WTC11 (cell line): ENCODE results near the gene PAK5. TPM values are rescaled to one million over a fixed set of nuclear protein-coding genes. Genes with fewer than 3 reads are reported as not detected.
A peak's percentile ranks its signal among the peaks of the same experiment; 100 is the strongest.

Experiments
- ATAC-seq: fragments of 200-7000 bp; cut with Tn5 transposase; 2 replicates; pipeline ENCODE4 v1.10.0; 2021; ENCODE audit warnings: mild to moderate bottlenecking, moderate library complexity
- CTCF ChIA-PET: fragments of 300-600 bp; sonication (Branson Sonifier 250); formaldehyde crosslinking; loops from one replicate; lab custom pipeline; 2021; ENCODE audit warnings: antibody characterized with exemption; lab: Charles Lee
- POLR2A ChIA-PET: fragments of 350-600 bp; sonication (Branson Sonifier 250); formaldehyde crosslinking; loops from one replicate; lab custom pipeline; 2021; ENCODE audit warnings: antibody characterized with exemption; lab: Charles Lee
- DNase-seq: peaks from one replicate; pipeline ENCODE4 v3.0.0; 2021; ENCODE audit warnings: low spot score
- H3K27ac Mint-ChIP-seq: 2 replicates; pipeline ENCODE4 v1.8.0; 2021; ENCODE audit warnings: mixed read lengths
- H3K27me3 Mint-ChIP-seq: 2 replicates; pipeline ENCODE4 v1.8.0; 2021; ENCODE audit warnings: low read depth, mild to moderate bottlenecking, moderate library complexity, mixed read lengths
- H3K36me3 Mint-ChIP-seq: 2 replicates; pipeline ENCODE4 v1.8.0; 2021; ENCODE audit warnings: mixed read lengths
- H3K4me1 Mint-ChIP-seq: 2 replicates; pipeline ENCODE4 v1.8.0; 2022; ENCODE audit warnings: mixed read lengths
- H3K4me3 Mint-ChIP-seq: 2 replicates; pipeline ENCODE4 v1.8.0; 2021; ENCODE audit warnings: mild to moderate bottlenecking, moderate library complexity, mixed read lengths
- H3K9me3 Mint-ChIP-seq: 2 replicates; pipeline ENCODE4 v1.8.0; 2021; ENCODE audit warnings: mixed read lengths
- AFF4 ChIP-seq: sonication (generic); formaldehyde crosslinking; IDR thresholded peaks from 2 replicates; pipeline ENCODE4 v1.8.1; 2023; ENCODE audit warnings: mild to moderate bottlenecking, missing genetic modification reagents, borderline replicate concordance
- CTCF ChIP-seq: fragments of 200-600 bp; IDR thresholded peaks from 2 replicates; pipeline ENCODE4 v1.8.0; 2022; ENCODE audit warnings: antibody characterized with exemption
- GABPB1 ChIP-seq: sonication (generic); formaldehyde crosslinking; IDR thresholded peaks from 2 replicates; pipeline ENCODE4 v1.8.1; 2023; ENCODE audit warnings: mild to moderate bottlenecking, missing genetic modification reagents
- GTF2I ChIP-seq: fragments of 250-450 bp; sonication (Bioruptor Pico); conservative IDR thresholded peaks from 2 replicates; pipeline ENCODE4 v1.4.0; 2021; ENCODE audit warnings: mild to moderate bottlenecking
- HMGA2 ChIP-seq: fragments of 250-450 bp; sonication (Bioruptor Pico); IDR thresholded peaks from 2 replicates; pipeline ENCODE4 v1.4.0; 2021; ENCODE audit warnings: mild to moderate bottlenecking, moderate library complexity
- IRF2 ChIP-seq: sonication (generic); formaldehyde crosslinking; IDR thresholded peaks from 2 replicates; pipeline ENCODE4 v1.8.0; 2022; ENCODE audit warnings: low read depth, missing genetic modification reagents, borderline replicate concordance
- NFATC4 ChIP-seq: fragments of 250-450 bp; sonication (Bioruptor Pico); IDR thresholded peaks from 2 replicates; pipeline ENCODE4 v1.9.0; 2021; ENCODE audit warnings: mild to moderate bottlenecking
- NFYB ChIP-seq: sonication (generic); formaldehyde crosslinking; conservative IDR thresholded peaks from 2 replicates; pipeline ENCODE4 v1.8.0; 2022; ENCODE audit warnings: low read depth, missing genetic modification reagents
- NR3C1 ChIP-seq: sonication (generic); formaldehyde crosslinking; conservative IDR thresholded peaks from 2 replicates; pipeline ENCODE4 v1.8.1; 2023; ENCODE audit warnings: low read depth, mild to moderate bottlenecking, missing genetic modification reagents
- ZBTB43 ChIP-seq: sonication (generic); formaldehyde crosslinking; IDR thresholded peaks from 2 replicates; pipeline ENCODE4 v1.8.1; 2023; ENCODE audit warnings: mild to moderate bottlenecking, missing genetic modification reagents
- ZMAT4 ChIP-seq: fragments of 250-450 bp; sonication (Bioruptor Pico); IDR thresholded peaks from 2 replicates; pipeline ENCODE4 v1.9.0; 2021; ENCODE audit warnings: mild to moderate bottlenecking
- ZNF219 ChIP-seq: sonication (generic); formaldehyde crosslinking; IDR thresholded peaks from 2 replicates; pipeline ENCODE4 v1.8.0; 2023; ENCODE audit warnings: missing genetic modification reagents, mild to moderate bottlenecking, borderline replicate concordance
- ZNF425 ChIP-seq: fragments of 250-450 bp; sonication (Bioruptor Pico); conservative IDR thresholded peaks from 2 replicates; pipeline ENCODE4 v1.9.0; 2021; ENCODE audit warnings: mild to moderate bottlenecking
- total RNA-seq: library from RNA; stranded (reverse); gene quantifications from 3 replicates; pipeline ENCODE4 v1.2.3, GENCODE V29; 2021

PAK5 gene
- total RNA-seq, 1 experiment from 2014 or later, result 0.31 TPM

GRCh38 chr20:9610665-9611064, 228.2 kb downstream of the PAK5 start (continued):
- no peak for TF ChIP-seq GABPB1 (CRISPR knock-in tag)
- TF ChIP-seq NFYB (CRISPR knock-in tag), result no peak
- no peak for TF ChIP-seq NFATC4 (CRISPR knock-in tag)
- TF ChIP-seq ZNF425 (CRISPR knock-in tag), result no peak
- no peak for TF ChIP-seq ZBTB43 (CRISPR knock-in tag)
- no peak for TF ChIP-seq ZNF219 (CRISPR knock-in tag)
- TF ChIP-seq IRF2 (CRISPR knock-in tag), result no peak
- TF ChIP-seq, all 79 proteins: peak for 0

- peak; percentile 66 for ATAC-seq
- POLR2A ChIA-PET, result interaction anchor here (0.6 to 1.0 kb wide), 2 partner anchors 202 to 937 kb away, joined by 3 to 4 read pairs; no protein-coding TSS in a partner anchor
- TF ChIP-seq AFF4 (CRISPR knock-in tag) (no peak), CTCF (peak; percentile 61)
- TF ChIP-seq, all 79 proteins: peak for 1
- Mint-ChIP-seq H3K27ac (no peak overlapping the region), H3K9me3 (peaks cover 13% of the 10 kb centered on the region), H3K27me3 (peaks cover 2% of the 10 kb centered on the region), H3K4me3 (no peak overlapping the region), H3K36me3 (no peaks in the 10 kb centered on the region), H3K4me1 (peaks cover 10% of the 10 kb centered on the region)
- CTCF ChIA-PET, result interaction anchor here (0.6 to 4.3 kb wide), 47 partner anchors 8 to 1717 kb away, joined by 3 to 102 read pairs (median 4); partner anchors contain the start of genes LAMP5 and SNAP25
- DNase-seq, result peak; percentile 76
Measured at GRCh38 chr20:9609887-9610502, 228.9 kb downstream of the PAK5 start.

GRCh38 chr20:9608639-9609340, 230.1 kb downstream of the PAK5 start:
- CTCF ChIA-PET, result interaction anchor here (1.1 to 4.3 kb wide), 8 partner anchors 9 to 201 kb away, joined by 3 to 102 read pairs (median 22); partner anchors contain the start of gene LAMP5
- Mint-ChIP-seq H3K4me1 (peaks cover 10% of the 10 kb centered on the region), H3K27ac (no peak overlapping the region), H3K4me3 (no peak overlapping the region), H3K27me3 (peaks cover 2% of the 10 kb centered on the region), H3K9me3 (peaks cover 13% of the 10 kb centered on the region), H3K36me3 (no peaks in the 10 kb centered on the region)
- no peak for DNase-seq
- POLR2A ChIA-PET, result no interaction called here
- peak; percentile 69 for ATAC-seq
- no peak for TF ChIP-seq NR3C1 (CRISPR knock-in tag)
- no peak for TF ChIP-seq AFF4 (CRISPR knock-in tag)
- TF ChIP-seq GTF2I (CRISPR knock-in tag), result no peak
- TF ChIP-seq ZMAT4 (CRISPR knock-in tag), result no peak
- no peak for TF ChIP-seq HMGA2 (CRISPR knock-in tag)
